ENCODE results near the gene CD22.

The CD22 gene

DNA sequence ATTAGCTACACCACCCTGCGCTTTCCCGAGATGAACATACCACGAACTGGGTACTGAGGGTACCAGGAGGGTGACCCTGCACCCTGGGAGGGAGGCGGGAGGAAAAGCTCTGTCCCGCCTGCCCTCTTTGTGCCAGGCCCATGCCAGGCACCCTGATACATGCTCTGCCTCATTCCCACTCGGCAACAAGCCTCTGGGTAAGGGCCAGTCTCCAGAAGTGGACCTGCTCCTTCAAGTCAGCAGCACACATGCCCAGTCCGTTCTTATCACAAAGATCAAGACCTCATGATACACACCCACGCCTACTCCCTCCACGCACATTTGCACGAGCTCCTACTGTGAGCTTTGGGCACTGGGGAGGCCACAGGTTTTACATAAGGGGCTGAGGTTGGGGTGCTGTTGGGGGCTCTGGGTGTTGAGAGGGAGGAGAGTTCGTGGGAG lies 16.7 kb downstream of the CD22 start:
- no peak overlapping the region for H3K4me2 ChIP-seq (ENCODE audit: low read length)
- H2AFZ ChIP-seq: no peak overlapping the region
- no peak overlapping the region for H3K9ac ChIP-seq
- H3K4me3 ChIP-seq (ENCODE audit: low read depth, low read length): no peak overlapping the region
- TF ChIP-seq, protein P1, sequence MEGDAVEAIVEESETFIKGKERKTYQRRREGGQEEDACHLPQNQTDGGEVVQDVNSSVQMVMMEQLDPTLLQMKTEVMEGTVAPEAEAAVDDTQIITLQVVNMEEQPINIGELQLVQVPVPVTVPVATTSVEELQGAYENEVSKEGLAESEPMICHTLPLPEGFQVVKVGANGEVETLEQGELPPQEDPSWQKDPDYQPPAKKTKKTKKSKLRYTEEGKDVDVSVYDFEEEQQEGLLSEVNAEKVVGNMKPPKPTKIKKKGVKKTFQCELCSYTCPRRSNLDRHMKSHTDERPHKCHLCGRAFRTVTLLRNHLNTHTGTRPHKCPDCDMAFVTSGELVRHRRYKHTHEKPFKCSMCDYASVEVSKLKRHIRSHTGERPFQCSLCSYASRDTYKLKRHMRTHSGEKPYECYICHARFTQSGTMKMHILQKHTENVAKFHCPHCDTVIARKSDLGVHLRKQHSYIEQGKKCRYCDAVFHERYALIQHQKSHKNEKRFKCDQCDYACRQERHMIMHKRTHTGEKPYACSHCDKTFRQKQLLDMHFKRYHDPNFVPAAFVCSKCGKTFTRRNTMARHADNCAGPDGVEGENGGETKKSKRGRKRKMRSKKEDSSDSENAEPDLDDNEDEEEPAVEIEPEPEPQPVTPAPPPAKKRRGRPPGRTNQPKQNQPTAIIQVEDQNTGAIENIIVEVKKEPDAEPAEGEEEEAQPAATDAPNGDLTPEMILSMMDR (IDR thresholded peaks at IDR 0.05): no peak
- no peaks in the 10 kb centered on the region for H3K79me2 ChIP-seq
- no peak overlapping the region for H3K27ac ChIP-seq
- no peaks in the 10 kb centered on the region for H3K9me3 ChIP-seq (ENCODE audit: control insufficient read depth, low read length)
- no peaks in the 10 kb centered on the region for H3K27me3 ChIP-seq (ENCODE audit: control insufficient read depth, insufficient read depth, low read length)
- no peaks in the 10 kb centered on the region for H3K36me3 ChIP-seq (ENCODE audit: control insufficient read depth, insufficient read depth, low read length)
- peaks cover 20% of the 10 kb centered on the region for H3K4me1 ChIP-seq

DNA sequence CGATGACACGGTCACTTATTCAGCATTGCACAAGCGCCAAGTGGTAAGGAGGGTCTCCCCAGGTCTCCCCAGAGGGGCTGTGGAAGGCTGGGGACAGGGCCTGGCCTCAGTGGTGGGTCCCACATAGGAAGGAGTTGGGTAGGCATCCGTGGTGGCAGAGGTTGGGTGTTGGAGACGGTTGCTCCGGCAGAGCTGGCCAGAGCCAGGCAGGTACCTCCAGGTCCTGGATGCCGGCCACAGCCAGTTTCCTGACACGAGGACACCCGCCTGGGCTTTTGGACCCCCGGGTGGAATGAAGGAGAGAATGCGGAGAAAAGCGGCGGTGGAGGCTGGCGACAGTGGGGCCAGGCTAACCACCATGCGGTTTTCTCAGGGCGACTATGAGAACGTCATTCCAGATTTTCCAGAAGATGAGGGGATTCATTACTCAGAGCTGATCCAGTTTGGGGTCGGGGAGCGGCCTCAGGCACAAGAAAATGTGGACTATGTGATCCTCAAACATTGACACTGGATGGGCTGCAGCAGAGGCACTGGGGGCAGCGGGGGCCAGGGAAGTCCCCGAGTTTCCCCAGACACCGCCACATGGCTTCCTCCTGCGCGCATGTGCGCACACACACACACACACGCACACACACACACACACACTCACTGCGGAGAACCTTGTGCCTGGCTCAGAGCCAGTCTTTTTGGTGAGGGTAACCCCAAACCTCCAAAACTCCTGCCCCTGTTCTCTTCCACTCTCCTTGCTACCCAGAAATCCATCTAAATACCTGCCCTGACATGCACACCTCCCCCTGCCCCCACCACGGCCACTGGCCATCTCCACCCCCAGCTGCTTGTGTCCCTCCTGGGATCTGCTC lies 17.4 kb downstream of the CD22 start:
- H3K9ac ChIP-seq: no peak overlapping the region
- H3K4me1 ChIP-seq: peaks cover 20% of the 10 kb centered on the region
- no peaks in the 10 kb centered on the region for H3K27me3 ChIP-seq (ENCODE audit: control insufficient read depth, insufficient read depth, low read length)
- H3K36me3 ChIP-seq (ENCODE audit: control insufficient read depth, insufficient read depth, low read length): no peaks in the 10 kb centered on the region
- no peak overlapping the region for H2AFZ ChIP-seq
- no peaks in the 10 kb centered on the region for H3K9me3 ChIP-seq (ENCODE audit: control insufficient read depth, low read length)
- no peak overlapping the region for H3K4me3 ChIP-seq (ENCODE audit: low read depth, low read length)
- TF ChIP-seq, protein P1 (IDR thresholded peaks at IDR 0.05): no peak
- H3K27ac ChIP-seq: no peak overlapping the region
- H3K79me2 ChIP-seq: no peaks in the 10 kb centered on the region
- no peak overlapping the region for H3K4me2 ChIP-seq (ENCODE audit: low read length)

DNA sequence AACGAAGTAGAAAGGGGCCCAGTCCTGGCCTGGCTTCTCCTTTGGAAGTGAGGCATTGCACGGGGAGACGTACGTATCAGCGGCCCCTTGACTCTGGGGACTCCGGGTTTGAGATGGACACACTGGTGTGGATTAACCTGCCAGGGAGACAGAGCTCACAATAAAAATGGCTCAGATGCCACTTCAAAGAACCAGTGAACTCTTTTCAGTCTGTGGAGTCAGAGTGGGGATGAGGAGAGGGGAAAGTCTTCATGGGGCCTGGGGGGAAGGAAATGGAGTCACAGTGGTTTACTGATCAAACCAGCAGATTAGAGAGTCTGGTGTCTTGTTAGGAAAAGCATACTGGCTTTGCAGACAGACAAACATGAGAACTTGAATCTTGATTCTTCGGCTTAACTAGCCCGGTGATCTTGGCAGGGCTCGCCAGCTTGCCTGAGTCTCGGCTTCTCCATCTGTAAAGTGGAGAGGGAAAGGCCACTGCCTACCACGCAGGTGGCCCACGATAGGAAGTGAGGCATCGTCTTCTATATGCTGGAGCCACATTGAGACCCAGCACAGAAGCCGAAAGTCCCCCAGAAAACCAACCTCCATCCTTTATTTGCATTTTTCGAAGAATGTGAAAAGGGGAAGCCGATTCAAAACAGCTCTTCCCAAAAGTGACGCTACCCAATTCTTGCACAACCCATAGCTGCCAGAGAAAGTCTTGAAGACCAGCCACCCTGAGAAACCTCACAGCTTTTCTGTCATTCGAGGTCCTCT lies 18.4 kb downstream of the CD22 start, which contains the start of gene FFAR1:
Gene FFAR1 (plus strand): TSS at position 732 of the 759 bp plus-strand sequence. CDS start 3,650 bp downstream, outside the sequence.
- Histone ChIP-seq H2AFZ (peak within 1 kb of the TSS; percentile 53), H3K9me3 (ENCODE audit: control insufficient read depth, low read length) (no peaks in the 10 kb centered on the region), H3K4me2 (ENCODE audit: low read length) (no peak within 1 kb of the TSS), H3K27me3 (ENCODE audit: control insufficient read depth, insufficient read depth, low read length) (no peaks in the 10 kb centered on the region), H3K4me1 (peaks cover 20% of the 10 kb centered on the region), H3K4me3 (ENCODE audit: low read depth, low read length) (no peak within 1 kb of the TSS), H3K9ac (no peak within 1 kb of the TSS), H3K36me3 (ENCODE audit: control insufficient read depth, insufficient read depth, low read length) (no peaks in the 10 kb centered on the region), H3K27ac (no peak within 1 kb of the TSS), H3K79me2 (no peaks in the 10 kb centered on the region)
- TF ChIP-seq, protein P1 (IDR thresholded peaks at IDR 0.05): no peak

DNA sequence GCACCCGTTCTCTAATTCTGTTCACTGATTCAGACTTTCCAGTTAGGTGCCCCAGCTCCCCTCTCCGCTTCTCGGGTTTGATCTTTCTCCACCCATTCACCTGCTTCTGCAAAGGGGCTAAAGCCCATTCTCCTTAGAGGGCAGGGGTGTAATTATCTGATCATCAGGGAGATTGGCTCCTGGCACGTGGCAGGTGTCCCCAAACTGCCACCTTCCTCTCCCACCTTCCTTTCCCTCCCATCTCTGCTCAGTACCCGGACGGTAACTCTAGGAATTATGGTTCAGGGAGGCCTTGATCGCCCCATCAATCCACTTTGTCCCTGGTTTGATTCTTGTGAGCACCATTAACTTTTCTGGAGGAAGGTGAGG lies 18.9 kb downstream of the CD22 start:
- no peak overlapping the region for H3K27ac ChIP-seq
- TF ChIP-seq, protein P1 (IDR thresholded peaks at IDR 0.05): no peak

More for the DNA sequence above, 18.9 kb downstream of the CD22 start:
- H3K9me3 ChIP-seq (ENCODE audit: control insufficient read depth, low read length): no peaks in the 10 kb centered on the region
- no peaks in the 10 kb centered on the region for H3K79me2 ChIP-seq
- H3K4me1 ChIP-seq: peaks cover 24% of the 10 kb centered on the region
- no peak overlapping the region for H3K4me2 ChIP-seq (ENCODE audit: low read length)
- H3K4me3 ChIP-seq (ENCODE audit: low read depth, low read length): no peak overlapping the region
- H2AFZ ChIP-seq: no peak overlapping the region
- no peak overlapping the region for H3K9ac ChIP-seq
- H3K27me3 ChIP-seq (ENCODE audit: control insufficient read depth, insufficient read depth, low read length): no peaks in the 10 kb centered on the region
- no peaks in the 10 kb centered on the region for H3K36me3 ChIP-seq (ENCODE audit: control insufficient read depth, insufficient read depth, low read length)
